OCI-LY3 (cell line): ENCODE results near the gene CPT1A.

ENCODE experiments used
- H2AFZ ChIP-seq: fragments of 200-600, 300-600 bp; shearing (Covaris generic); 2 replicates; pipeline ENCODE4 v1.6.0; 2014; ENCODE audit warnings: antibody characterized with exemption, low read depth, low read length
- H3K27ac ChIP-seq: fragments of 200-600, 300-600 bp; sonication (generic); 2 replicates; pipeline ENCODE4 v1.5.1; 2014; ENCODE audit warnings: mild to moderate bottlenecking, low read length, moderate library complexity, mixed read lengths
- H3K27me3 ChIP-seq: fragments of 200-600, 300-600 bp; sonication (generic); 2 replicates; pipeline ENCODE4 v1.6.1; 2014; ENCODE audit warnings: low read depth, low read length, mixed read lengths
- H3K36me3 ChIP-seq: fragments of 200-600, 300-600 bp; sonication (generic); replicated peaks from 2 replicates; pipeline ENCODE3; 2014; ENCODE audit warnings: low read depth, low read length, mixed read lengths
- H3K4me1 ChIP-seq: fragments of 300-600, 200-600 bp; sonication (generic); 2 replicates; pipeline ENCODE4 v1.6.1; 2014; ENCODE audit warnings: low read length, mixed read lengths
- H3K4me2 ChIP-seq: fragments of 200-600, 300-600 bp; sonication (generic); 2 replicates; pipeline ENCODE4 v1.6.1; 2014; ENCODE audit warnings: low read length, mixed read lengths
- H3K4me3 ChIP-seq: fragments of 300-600, 200-600 bp; sonication (generic); 2 replicates; pipeline ENCODE4 v1.5.1; 2014; ENCODE audit warnings: antibody characterized with exemption, mild to moderate bottlenecking, low read length, moderate library complexity
- H3K79me2 ChIP-seq: fragments of 300-600, 200-600 bp; shearing (Covaris generic); 2 replicates; pipeline ENCODE4 v1.6.1; 2014; ENCODE audit warnings: mild to moderate bottlenecking, low read length, mixed read lengths
- H3K9ac ChIP-seq: fragments of 300-600, 200-600 bp; shearing (Covaris generic); 2 replicates; pipeline ENCODE4 v1.6.0; 2014; ENCODE audit warnings: mild to moderate bottlenecking, low read length, moderate library complexity
- H3K9me3 ChIP-seq: fragments of 200-600, 300-600 bp; shearing (Covaris generic); 2 replicates; pipeline ENCODE4 v1.6.1; 2014; ENCODE audit warnings: low read length, mixed read lengths; ENCODE audit not compliant: insufficient read depth
- H4K20me1 ChIP-seq: fragments of 200-600, 300-600 bp; sonication (generic); 2 replicates; pipeline ENCODE4 v1.6.1; 2016; ENCODE audit warnings: low read length, mixed read lengths; ENCODE audit not compliant: insufficient read depth
- EZH2phosphoT487 ChIP-seq: fragments of 200-600 bp; shearing (Covaris generic); IDR thresholded peaks from 2 replicates; pipeline ENCODE4 v1.6.1; 2018; ENCODE audit warnings: antibody characterized with exemption, mixed run types, low read depth
- TF ChIP-seq, protein P1 (sequence below): fragments of 200-600, 300-600 bp; sonication (generic); IDR thresholded peaks from 2 replicates; pipeline ENCODE4 v1.5.1; 2014; ENCODE audit warnings: antibody characterized with exemption, low read length, low read depth

Gene CPT1A

GRCh38 chr11:68796801-68797200 lies 44.9 kb downstream of the CPT1A start:
- Histone ChIP-seq H3K9ac (no peak overlapping the region), H3K4me2 (no peak overlapping the region), H3K4me3 (no peak overlapping the region), H3K27me3 (no peaks in the 10 kb centered on the region; the same call in 1 of the 2 replicates), H2AFZ (no peak overlapping the region), H3K27ac (no peak overlapping the region), H3K36me3 (no peaks in the 10 kb centered on the region), H4K20me1 (no peaks in the 10 kb centered on the region), H3K79me2 (no peaks in the 10 kb centered on the region), H3K4me1 (no peaks in the 10 kb centered on the region), H3K9me3 (no peaks in the 10 kb centered on the region)
- TF ChIP-seq EZH2phosphoT487, result no peak
- TF ChIP-seq, protein P1, sequence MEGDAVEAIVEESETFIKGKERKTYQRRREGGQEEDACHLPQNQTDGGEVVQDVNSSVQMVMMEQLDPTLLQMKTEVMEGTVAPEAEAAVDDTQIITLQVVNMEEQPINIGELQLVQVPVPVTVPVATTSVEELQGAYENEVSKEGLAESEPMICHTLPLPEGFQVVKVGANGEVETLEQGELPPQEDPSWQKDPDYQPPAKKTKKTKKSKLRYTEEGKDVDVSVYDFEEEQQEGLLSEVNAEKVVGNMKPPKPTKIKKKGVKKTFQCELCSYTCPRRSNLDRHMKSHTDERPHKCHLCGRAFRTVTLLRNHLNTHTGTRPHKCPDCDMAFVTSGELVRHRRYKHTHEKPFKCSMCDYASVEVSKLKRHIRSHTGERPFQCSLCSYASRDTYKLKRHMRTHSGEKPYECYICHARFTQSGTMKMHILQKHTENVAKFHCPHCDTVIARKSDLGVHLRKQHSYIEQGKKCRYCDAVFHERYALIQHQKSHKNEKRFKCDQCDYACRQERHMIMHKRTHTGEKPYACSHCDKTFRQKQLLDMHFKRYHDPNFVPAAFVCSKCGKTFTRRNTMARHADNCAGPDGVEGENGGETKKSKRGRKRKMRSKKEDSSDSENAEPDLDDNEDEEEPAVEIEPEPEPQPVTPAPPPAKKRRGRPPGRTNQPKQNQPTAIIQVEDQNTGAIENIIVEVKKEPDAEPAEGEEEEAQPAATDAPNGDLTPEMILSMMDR, result no peak

DNA sequence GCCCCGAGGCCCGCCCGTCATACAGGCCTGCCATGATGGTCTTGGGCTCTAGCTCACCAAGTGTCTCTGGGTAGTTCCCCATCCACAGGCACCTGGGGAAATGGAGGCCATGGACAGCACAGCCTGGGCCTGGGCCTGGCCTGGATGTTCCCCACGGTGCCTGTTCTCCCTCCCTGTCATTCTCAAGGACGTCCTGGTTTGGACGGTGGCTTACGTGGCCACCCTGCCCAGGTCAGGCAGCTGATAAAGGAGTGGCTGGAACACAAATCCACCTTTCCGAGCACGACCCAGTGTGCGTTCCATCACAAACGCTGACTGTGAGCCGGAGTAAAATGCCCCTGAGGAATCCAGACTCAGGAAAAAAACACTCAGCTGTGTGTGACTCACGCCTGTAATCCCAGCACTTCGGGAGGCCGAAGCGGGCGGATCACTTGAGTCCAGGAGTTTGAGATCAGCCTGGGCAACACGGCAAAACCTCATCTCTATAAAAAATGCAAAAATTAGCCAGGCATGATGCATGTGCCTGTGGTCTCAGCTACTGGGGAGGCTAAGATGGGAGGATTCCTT lies 49.2 kb downstream of the CPT1A start:
- TF ChIP-seq, protein P1, result no peak
- TF ChIP-seq EZH2phosphoT487, result no peak
- H2AFZ ChIP-seq, result no peak overlapping the region
- H3K4me2 ChIP-seq, result no peak overlapping the region
- no peaks in the 10 kb centered on the region for H3K79me2 ChIP-seq
- no peaks in the 10 kb centered on the region for H4K20me1 ChIP-seq
- no peaks in the 10 kb centered on the region for H3K27me3 ChIP-seq
- H3K27ac ChIP-seq, result no peak overlapping the region
- H3K4me1 ChIP-seq, result no peaks in the 10 kb centered on the region
- no peaks in the 10 kb centered on the region for H3K9me3 ChIP-seq
- H3K36me3 ChIP-seq, result no peaks in the 10 kb centered on the region
- H3K9ac ChIP-seq, result no peak overlapping the region
- no peak overlapping the region for H3K4me3 ChIP-seq

DNA sequence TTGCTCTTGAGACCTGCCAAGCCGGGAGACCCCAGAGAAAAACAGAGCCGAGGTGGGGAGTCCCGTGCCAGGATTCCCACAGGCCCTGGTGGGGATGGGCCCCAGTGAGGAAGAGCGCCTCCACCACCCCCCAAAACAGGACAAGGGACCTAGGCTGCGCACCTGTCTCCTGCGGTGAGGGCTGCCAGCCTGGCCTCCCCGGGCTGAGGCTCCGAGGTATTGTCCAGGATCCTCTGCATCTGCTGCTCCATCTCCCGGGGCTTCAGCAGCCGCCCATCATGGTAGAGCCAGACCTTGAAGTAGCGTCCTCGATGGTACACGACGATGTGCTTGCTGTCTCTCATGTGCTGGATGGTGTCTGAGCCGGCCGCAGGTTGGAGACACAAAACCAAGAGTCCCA lies 57.1 kb downstream of the CPT1A start:
- no peak for TF ChIP-seq EZH2phosphoT487
- TF ChIP-seq, protein P1, result no peak
- no peak overlapping the region for H3K4me2 ChIP-seq
- H3K27ac ChIP-seq, result no peak overlapping the region
- H3K27me3 ChIP-seq, result no peaks in the 10 kb centered on the region
- H3K4me1 ChIP-seq, result no peaks in the 10 kb centered on the region
- H3K79me2 ChIP-seq, result no peaks in the 10 kb centered on the region
- H4K20me1 ChIP-seq, result no peaks in the 10 kb centered on the region
- H2AFZ ChIP-seq, result no peak overlapping the region
- H3K36me3 ChIP-seq, result no peaks in the 10 kb centered on the region
- no peak overlapping the region for H3K9ac ChIP-seq
- no peak overlapping the region for H3K4me3 ChIP-seq
- H3K9me3 ChIP-seq, result no peaks in the 10 kb centered on the region

DNA sequence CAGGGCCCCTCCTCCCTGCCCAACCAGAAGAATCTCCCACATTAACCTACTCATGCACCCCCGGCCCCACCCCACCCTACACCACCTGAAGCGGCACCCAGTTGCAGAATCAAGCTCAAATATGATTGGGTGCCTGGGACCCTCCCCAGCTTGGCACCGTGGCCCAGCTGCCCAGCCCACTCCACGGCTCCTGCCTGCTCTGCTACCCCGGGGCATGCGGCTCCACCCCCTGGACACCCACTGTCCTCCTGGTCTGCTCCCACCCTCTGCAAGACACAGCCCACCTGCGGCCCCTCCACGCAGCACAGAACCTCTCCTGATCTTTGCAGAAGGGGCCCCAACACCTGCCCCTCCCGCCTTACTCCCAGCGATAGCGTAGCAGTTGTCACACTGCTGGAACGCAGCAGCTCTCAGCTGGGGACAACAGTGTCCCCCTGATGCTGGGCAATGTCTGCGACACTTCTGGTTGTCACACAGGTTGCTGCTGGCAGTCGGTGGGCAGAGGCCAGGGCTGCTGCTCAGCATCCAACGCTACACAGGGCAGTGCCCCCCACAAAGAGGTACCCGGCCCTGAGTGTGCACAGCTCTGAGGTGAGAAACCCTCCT lies 58.4 kb downstream of the CPT1A start:
- H3K9ac ChIP-seq, result no peak overlapping the region
- H3K79me2 ChIP-seq, result no peaks in the 10 kb centered on the region
- H2AFZ ChIP-seq, result no peak overlapping the region
- TF ChIP-seq, protein P1, result no peak
- TF ChIP-seq EZH2phosphoT487, result no peak
- no peaks in the 10 kb centered on the region for H3K27me3 ChIP-seq
- no peaks in the 10 kb centered on the region for H3K36me3 ChIP-seq
- H3K4me1 ChIP-seq, result no peaks in the 10 kb centered on the region
- no peak overlapping the region for H3K27ac ChIP-seq
- H3K9me3 ChIP-seq, result no peaks in the 10 kb centered on the region
- H4K20me1 ChIP-seq, result no peaks in the 10 kb centered on the region
- H3K4me3 ChIP-seq, result no peak overlapping the region
- H3K4me2 ChIP-seq, result no peak overlapping the region
